Measurements from ENCODE around the gene SDHAF1.
"Not testable (repeated sequence)": the region's sequence is repeated elsewhere in the genome, so short reads cannot be mapped to it uniquely, and the experiment has no call there.

The SDHAF1 gene, protein sequence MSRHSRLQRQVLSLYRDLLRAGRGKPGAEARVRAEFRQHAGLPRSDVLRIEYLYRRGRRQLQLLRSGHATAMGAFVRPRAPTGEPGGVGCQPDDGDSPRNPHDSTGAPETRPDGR

DNA sequence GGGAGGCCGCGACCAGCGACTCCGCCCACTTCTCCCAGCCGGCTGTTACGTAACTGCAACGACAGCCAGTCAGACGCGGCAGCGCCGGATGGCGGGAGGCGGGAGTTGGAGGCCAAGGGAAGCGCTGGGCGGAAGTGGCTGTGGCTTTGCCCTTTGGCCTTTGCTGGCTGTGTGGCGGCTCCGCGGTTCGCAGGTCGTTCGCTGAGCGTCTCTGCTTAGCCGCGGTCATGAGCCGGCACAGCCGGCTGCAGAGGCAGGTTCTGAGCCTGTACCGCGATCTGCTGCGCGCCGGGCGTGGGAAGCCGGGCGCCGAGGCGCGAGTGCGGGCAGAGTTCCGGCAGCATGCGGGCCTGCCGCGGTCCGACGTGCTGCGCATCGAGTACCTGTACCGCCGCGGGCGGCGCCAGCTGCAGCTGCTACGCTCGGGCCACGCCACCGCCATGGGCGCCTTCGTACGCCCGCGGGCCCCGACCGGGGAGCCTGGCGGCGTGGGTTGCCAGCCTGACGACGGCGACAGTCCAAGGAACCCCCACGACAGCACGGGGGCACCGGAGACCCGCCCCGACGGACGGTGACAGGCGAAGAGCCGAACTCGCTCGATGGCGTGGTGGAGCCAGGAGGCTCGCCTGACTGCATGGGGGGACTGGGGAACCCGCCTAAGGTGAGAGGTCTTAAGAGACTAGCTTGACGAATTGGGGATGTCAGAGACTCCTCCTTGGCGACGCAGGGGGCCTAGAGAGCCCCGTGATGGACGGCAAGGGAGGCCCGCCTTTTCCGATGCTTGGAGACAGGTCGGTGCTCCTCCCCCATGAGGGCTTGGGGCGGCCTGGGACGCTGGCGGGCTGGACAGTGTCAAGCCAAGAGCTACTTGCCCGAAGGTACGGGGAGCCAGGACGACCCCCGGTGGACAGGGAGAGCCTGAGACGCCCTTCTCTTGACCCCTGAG lies at the start of gene SDHAF1:
SDHAF1 (plus strand) TSS at position 141 of the 946 bp plus-strand sequence; CDS start at position 228, 87 bp downstream.
- DNase-seq (ENCODE audit: low spot score in 2 of 2) (peak; percentile 80 to 81), ATAC-seq (replicated peaks; ENCODE audit: extremely low read depth, poor library complexity, severe bottlenecking) (peak; percentile 86)
- Mint-ChIP-seq H3K27ac (ENCODE audit: low read depth) (peak within 1 kb of the TSS; percentile 84), H3K4me3 (peak within 1 kb of the TSS; percentile 85), H3K36me3 (ENCODE audit: insufficient read depth) (peaks cover 10% of the 10 kb centered on the region), H3K9me3 (no peaks in the 10 kb centered on the region), H3K4me1 (peaks cover 32% of the 10 kb centered on the region), H3K27me3 (no peaks in the 10 kb centered on the region)

DNA sequence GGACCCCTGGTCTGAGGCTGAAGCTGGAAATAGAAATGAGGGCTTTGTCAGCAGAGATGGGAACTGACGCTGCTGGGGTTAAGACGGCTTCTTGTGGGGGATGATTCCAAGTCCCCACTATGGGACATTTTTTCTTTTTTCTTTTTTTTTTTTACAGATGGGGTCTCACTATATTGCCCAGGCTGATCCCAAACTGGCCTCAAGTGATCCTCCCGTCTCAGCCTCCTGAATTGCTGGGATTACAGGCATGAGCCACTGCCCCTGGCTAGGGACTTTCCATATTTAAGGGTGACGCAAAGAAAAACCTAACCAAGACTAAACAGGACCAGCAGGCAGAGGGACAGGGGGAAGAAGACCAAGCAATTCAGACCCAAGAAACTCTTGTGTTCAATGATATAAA lies 48.8 kb upstream of the SDHAF1 start:
- Mint-ChIP-seq H3K36me3 (ENCODE audit: insufficient read depth) (peaks cover 25% of the 10 kb centered on the region), H3K27me3 (no peaks in the 10 kb centered on the region), H3K4me1 (peaks cover 47% of the 10 kb centered on the region), H3K27ac (ENCODE audit: low read depth) (peak overlapping the region; percentile 90), H3K9me3 (no peaks in the 10 kb centered on the region), H3K4me3 (no peak overlapping the region)
- ATAC-seq (replicated peaks; ENCODE audit: extremely low read depth, poor library complexity, severe bottlenecking) (no peak), DNase-seq (ENCODE audit: low spot score in 2 of 2) (no peak)

DNA sequence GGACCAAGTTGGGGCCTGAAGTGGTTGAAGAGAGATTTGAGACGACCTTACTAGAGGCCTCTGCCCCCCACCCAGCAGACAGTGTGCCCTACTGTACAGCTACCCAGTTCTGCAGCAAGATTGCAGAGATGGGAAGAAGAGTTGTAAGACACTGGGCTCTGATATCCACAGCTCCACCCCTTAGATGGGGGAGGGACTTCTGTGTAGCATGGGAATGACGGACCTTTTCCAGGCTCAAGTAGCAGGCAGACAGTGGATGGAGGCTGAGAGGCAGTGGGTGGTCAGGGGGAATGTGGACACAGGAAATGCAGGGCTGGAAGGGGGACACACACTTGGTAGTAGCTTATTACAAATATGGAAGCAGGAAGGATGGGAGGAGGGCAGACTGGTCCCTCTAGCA lies 45.9 kb upstream of the SDHAF1 start:
- Mint-ChIP-seq H3K4me1 (peaks cover 58% of the 10 kb centered on the region), H3K27ac (ENCODE audit: low read depth) (no peak overlapping the region), H3K4me3 (no peak overlapping the region)

DNA sequence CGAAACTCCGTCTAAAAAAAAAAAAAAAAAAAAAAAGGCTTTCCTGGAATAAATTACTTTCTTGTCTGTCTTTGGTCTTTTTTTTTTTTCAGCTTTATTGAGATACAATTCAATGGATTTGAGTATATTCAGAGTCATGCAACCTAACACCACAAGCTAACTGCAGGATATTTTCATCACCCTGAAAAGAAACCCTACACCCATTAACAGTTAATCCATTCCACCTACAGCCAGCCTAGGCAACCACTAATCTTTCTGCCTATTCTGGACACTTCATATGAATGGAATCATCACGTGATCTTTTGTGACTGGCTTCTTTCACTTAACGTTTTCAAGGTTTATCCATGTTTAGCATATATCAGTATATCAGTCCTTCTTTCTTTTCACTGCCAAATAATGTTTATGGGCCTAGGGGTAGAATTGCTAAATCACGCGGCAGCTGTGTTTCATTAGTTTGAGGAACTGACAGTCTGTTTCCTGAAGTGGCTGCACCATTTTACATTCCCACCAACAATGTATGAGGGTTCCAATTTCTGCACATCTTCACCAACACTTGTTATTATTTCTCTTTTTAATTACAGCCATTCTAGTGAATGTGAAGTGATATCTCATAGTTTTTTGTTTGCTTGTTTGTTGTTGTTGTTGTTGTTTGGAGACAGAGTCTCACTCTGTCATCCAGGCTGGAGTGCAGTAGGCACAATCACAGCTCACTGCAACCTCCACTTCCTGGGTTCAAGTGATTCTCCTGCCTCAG lies 38.9 kb upstream of the SDHAF1 start:
- Mint-ChIP-seq H3K27ac (ENCODE audit: low read depth) (no peak overlapping the region), H3K36me3 (ENCODE audit: insufficient read depth) (peaks cover 10% of the 10 kb centered on the region), H3K4me3 (no peak overlapping the region), H3K4me1 (peaks cover 59% of the 10 kb centered on the region), H3K27me3 (no peaks in the 10 kb centered on the region), H3K9me3 (no peaks in the 10 kb centered on the region)
- DNase-seq (ENCODE audit: low spot score in 2 of 2) (no peak), ATAC-seq (replicated peaks; ENCODE audit: extremely low read depth, poor library complexity, severe bottlenecking) (no peak)

More for the DNA sequence above, 45.9 kb upstream of the SDHAF1 start:
- DNase-seq (ENCODE audit: low spot score in 2 of 2) (no peak), ATAC-seq (replicated peaks; ENCODE audit: extremely low read depth, poor library complexity, severe bottlenecking) (no peak)
- H3K27me3 Mint-ChIP-seq: no peaks in the 10 kb centered on the region
- H3K9me3 Mint-ChIP-seq: no peaks in the 10 kb centered on the region
- peaks cover 28% of the 10 kb centered on the region for H3K36me3 Mint-ChIP-seq (ENCODE audit: insufficient read depth)

DNA sequence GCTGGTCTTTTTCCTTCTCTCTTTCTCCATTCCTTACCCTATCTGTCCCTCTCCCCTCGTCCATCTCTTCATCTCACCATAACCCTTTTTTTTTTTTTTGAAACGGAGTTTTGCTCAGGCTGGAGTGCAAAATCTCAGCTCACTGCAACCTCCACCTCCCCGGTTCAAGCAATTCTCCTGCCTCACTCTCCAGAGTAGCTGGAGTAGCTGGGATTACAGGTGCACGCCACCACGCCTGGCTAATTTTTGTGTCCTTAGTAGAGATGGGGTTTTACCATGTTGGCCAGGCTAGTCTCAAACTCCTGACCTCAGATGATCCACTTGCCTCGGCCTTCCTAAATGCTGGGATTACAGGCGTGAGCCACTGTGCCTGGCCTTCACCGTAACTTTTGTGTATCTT lies 37.6 kb upstream of the SDHAF1 start:
- peaks cover 10% of the 10 kb centered on the region for H3K36me3 Mint-ChIP-seq (ENCODE audit: insufficient read depth)
- H3K4me3 Mint-ChIP-seq; ATAC-seq (replicated peaks; ENCODE audit: extremely low read depth, poor library complexity, severe bottlenecking); DNase-seq (ENCODE audit: low spot score in 2 of 2); H3K27me3 Mint-ChIP-seq; H3K9me3 Mint-ChIP-seq: not testable (repeated sequence)
- H3K4me1 Mint-ChIP-seq: peaks cover 50% of the 10 kb centered on the region
- H3K27ac Mint-ChIP-seq (ENCODE audit: low read depth): peak overlapping the region; percentile 82

DNA sequence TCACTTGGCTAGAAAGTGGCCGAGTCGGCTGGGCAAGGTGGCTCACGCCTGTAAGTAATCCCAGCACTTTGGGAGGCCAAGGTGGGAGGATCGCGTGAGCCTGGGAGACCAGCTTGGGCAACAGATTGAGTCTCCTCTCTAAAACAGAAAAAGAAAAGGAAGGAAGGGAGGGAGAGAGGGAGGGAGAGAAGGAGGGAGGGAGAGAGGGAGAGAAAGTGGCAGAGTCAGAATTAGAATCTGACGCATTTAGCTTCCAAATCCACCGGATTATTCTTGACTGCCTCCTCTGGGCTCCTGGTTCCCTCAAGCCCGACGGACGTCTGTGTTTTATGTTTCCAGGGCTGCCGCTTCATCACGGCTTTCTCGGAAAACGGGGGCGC lies 36.3 kb upstream of the SDHAF1 start:
- DNase-seq (ENCODE audit: low spot score in 2 of 2): no peak
- H3K27ac Mint-ChIP-seq (ENCODE audit: low read depth): peak overlapping the region; percentile 68
- peaks cover 5% of the 10 kb centered on the region for H3K36me3 Mint-ChIP-seq (ENCODE audit: insufficient read depth)
- H3K27me3 Mint-ChIP-seq: no peaks in the 10 kb centered on the region
- no peak for ATAC-seq (replicated peaks; ENCODE audit: extremely low read depth, poor library complexity, severe bottlenecking)
- peaks cover 37% of the 10 kb centered on the region for H3K4me1 Mint-ChIP-seq
- no peaks in the 10 kb centered on the region for H3K9me3 Mint-ChIP-seq
- peak overlapping the region; percentile 77 for H3K4me3 Mint-ChIP-seq

DNA sequence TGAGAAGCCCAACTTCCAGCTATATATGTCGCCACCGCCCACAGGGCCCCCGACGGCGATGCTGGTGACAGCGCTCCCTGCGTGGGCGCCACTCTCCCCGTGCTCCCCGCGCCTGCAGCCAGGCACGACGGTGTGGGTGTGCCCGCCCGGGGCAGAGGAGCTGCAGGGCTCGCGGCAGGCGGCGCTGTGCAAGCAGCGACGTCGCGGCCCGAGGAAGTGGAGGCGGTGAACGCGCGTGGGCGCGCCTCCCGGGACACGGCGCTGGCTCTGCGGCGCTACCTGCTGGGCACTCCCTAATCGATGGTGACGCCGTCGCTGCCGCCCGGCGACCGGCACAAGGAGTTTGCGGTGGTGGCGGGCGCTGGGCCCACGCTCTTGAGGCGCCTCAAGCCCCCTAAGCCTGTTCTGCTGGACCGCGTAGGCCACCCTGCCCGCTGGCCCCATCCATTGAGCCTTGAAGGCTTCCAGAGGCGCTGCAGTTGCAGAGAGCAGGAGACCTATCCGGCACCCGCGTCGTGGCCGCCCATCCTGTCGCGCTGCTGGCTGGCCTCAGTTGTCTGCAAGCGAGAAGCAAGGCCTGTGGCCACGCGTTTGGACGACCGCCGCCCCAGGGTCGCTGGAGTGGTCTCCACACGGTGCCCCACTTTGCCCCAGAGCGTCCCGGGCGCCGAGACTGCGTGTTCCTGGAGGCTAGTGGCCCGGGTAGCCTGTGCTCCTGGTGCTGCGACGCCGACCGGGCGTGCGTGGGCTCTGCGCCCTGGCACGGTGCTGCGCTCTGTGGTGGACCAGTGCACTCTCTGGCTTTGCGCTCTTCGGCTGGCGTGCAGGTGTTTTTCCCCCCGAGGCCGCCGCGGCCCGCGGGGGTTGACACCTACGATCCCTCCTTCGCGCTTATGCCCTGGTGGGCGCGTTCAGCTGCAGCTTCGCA lies 35.7 kb upstream of the SDHAF1 start:
- H3K4me3 Mint-ChIP-seq: peak overlapping the region; percentile 77
- no peak overlapping the region for H3K27ac Mint-ChIP-seq (ENCODE audit: low read depth)
- peaks cover 2% of the 10 kb centered on the region for H3K36me3 Mint-ChIP-seq (ENCODE audit: insufficient read depth)
- no peaks in the 10 kb centered on the region for H3K27me3 Mint-ChIP-seq
- DNase-seq (ENCODE audit: low spot score in 2 of 2): peak; percentile 65 to 74
- ATAC-seq (replicated peaks; ENCODE audit: extremely low read depth, poor library complexity, severe bottlenecking): peak; percentile 98
- H3K4me1 Mint-ChIP-seq: peaks cover 31% of the 10 kb centered on the region
- no peaks in the 10 kb centered on the region for H3K9me3 Mint-ChIP-seq

DNA sequence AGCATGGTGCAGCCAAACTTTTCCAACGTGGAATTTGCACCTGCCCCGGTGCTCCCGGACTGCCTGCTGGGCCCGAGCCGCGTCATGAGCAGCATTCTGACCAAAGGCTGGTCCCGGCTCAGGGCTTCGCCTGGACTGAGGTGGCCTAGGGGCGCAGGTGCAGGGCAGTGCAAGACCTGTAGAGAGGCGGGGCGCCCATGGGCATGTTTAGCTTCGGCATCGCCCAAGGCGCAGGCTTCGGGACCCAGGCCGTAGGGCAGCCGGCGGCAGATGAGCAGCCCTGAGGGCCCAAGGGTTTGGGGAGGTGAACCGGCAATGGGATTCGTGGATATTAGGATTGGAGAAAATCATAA lies 35.0 kb upstream of the SDHAF1 start:
- Mint-ChIP-seq H3K4me1 (peaks cover 29% of the 10 kb centered on the region), H3K4me3 (peak overlapping the region; percentile 77)

DNA sequence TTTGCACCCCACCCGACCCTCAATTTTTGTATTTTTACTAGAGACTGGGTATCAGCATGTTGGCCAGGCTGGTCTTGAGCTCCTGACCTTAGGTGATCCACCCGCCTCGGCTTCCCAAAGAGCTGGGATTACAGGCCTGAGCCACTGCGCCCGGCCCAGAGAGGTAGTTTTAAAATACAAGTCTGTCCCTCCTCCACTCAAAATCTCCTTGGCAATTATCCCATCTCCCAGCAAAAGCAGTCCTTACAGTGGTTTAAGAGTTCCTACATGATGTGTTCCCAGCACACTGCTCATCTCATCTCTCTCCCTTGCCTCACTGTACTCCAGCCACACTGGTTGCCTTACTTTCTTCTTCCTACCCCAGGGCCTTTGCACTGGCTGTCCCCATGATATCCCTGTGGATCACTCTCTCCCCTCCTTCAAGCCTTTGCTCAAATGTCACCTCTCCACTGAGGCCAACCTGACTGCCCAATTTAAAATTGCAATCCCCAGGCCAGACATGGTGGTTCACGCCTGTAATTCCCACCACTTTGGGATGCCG lies 34.5 kb upstream of the SDHAF1 start:
- Mint-ChIP-seq H3K27me3 (no peaks in the 10 kb centered on the region), H3K4me1 (peaks cover 25% of the 10 kb centered on the region), H3K27ac (ENCODE audit: low read depth) (no peak overlapping the region), H3K36me3 (ENCODE audit: insufficient read depth) (peaks cover 2% of the 10 kb centered on the region), H3K9me3 (no peaks in the 10 kb centered on the region), H3K4me3 (peak overlapping the region; percentile 54)
- ATAC-seq (replicated peaks; ENCODE audit: extremely low read depth, poor library complexity, severe bottlenecking) (no peak), DNase-seq (ENCODE audit: low spot score in 2 of 2) (no peak)

More for the DNA sequence above, 35.0 kb upstream of the SDHAF1 start:
- peaks cover 2% of the 10 kb centered on the region for H3K36me3 Mint-ChIP-seq (ENCODE audit: insufficient read depth)
- no peak overlapping the region for H3K27ac Mint-ChIP-seq (ENCODE audit: low read depth)
- no peaks in the 10 kb centered on the region for H3K9me3 Mint-ChIP-seq
- no peak for ATAC-seq (replicated peaks; ENCODE audit: extremely low read depth, poor library complexity, severe bottlenecking)
- DNase-seq (ENCODE audit: low spot score in 2 of 2): no peak
- no peaks in the 10 kb centered on the region for H3K27me3 Mint-ChIP-seq

DNA sequence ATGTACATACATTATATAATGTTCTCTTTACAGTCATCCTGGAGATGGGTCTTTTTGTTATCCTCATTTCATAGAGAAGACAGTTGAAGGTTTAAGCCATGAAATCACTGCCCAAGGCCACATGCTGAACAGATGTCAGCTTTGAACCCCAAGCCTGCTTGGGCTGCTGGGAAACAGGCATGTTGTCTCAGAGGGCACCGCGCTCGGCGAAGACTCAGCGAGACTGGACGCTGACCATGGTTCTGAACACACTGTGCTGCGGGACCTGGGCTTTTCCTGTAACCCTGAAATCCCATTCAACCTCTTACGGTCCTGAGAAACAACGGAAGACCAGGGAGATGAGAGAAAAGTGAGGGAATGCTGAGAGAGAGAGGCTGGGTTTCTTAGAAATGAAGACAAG lies 31.5 kb upstream of the SDHAF1 start:
- DNase-seq (ENCODE audit: low spot score in 2 of 2): no peak
- Mint-ChIP-seq H3K4me1 (peaks cover 34% of the 10 kb centered on the region), H3K9me3 (no peaks in the 10 kb centered on the region), H3K27me3 (no peaks in the 10 kb centered on the region), H3K4me3 (no peak overlapping the region), H3K36me3 (ENCODE audit: insufficient read depth) (no peaks in the 10 kb centered on the region), H3K27ac (ENCODE audit: low read depth) (no peak overlapping the region)
- ATAC-seq (replicated peaks; ENCODE audit: extremely low read depth, poor library complexity, severe bottlenecking): no peak

DNA sequence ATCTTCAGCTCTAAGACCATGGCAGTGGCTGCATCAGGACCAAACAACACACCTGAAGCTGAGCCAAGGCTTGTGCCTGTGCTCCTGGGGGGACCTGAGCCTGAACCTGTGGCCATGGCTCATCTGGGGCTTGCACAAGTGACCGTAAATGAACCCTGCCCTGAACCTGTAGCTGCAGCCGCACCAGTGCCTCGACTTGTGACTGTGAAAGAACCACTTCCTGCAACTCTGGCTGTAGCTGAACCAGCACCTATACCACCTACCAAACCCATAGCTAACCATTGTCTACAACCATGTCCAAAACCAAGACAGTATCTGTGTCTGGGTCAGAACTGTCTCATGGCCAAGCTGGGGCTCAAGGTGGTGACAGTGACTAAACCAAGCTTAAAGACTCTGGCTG lies 28.2 kb upstream of the SDHAF1 start:
- Mint-ChIP-seq H3K4me3 (no peak overlapping the region), H3K9me3 (no peaks in the 10 kb centered on the region), H3K27ac (ENCODE audit: low read depth) (no peak overlapping the region), H3K36me3 (ENCODE audit: insufficient read depth) (no peaks in the 10 kb centered on the region), H3K27me3 (no peaks in the 10 kb centered on the region), H3K4me1 (peaks cover 29% of the 10 kb centered on the region)
- ATAC-seq (replicated peaks; ENCODE audit: extremely low read depth, poor library complexity, severe bottlenecking) (peak; percentile 62), DNase-seq (ENCODE audit: low spot score in 2 of 2) (no peak)

DNA sequence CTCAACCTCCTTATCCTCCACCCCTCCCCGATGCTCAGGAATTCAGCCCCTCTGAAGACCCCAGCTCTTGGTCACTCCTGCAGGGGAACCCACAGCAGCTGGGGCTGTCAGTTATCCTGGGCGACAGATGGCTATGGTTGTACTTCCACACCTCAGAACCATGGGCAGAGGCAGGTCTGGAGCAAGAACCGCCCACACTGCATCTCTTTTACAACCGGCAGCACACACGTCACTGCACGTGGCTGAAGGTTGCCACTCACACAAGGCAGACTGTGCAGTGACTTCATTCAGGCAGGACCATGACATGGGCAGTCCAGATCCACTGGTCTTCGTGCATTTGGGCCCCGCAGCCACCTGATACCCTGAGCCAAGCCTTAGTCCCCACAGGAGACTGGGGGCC lies 21.5 kb upstream of the SDHAF1 start:
- DNase-seq (ENCODE audit: low spot score in 2 of 2) (no peak), ATAC-seq (replicated peaks; ENCODE audit: extremely low read depth, poor library complexity, severe bottlenecking) (no peak)
- Mint-ChIP-seq H3K4me1 (peaks cover 8% of the 10 kb centered on the region), H3K36me3 (ENCODE audit: insufficient read depth) (no peaks in the 10 kb centered on the region), H3K4me3 (no peak overlapping the region), H3K27ac (ENCODE audit: low read depth) (no peak overlapping the region), H3K9me3 (no peaks in the 10 kb centered on the region), H3K27me3 (peaks cover 9% of the 10 kb centered on the region)
